GM12878 (cell line): ENCODE data around the gene IGFALS. TPM values are rescaled to one million over a fixed set of nuclear protein-coding genes. Genes with fewer than 3 reads are reported as not detected.

Source experiments
- ATAC-seq: fragments of 200-7000 bp; cut with Tn5 transposase; 3 replicates; pipeline ENCODE4 v1.9.1; 2020; ENCODE audit warnings: mild to moderate bottlenecking, moderate library complexity
- BruUV-seq: library from RNA; stranded (reverse); fragments of 400-500 nt; replicated peaks from 2 replicates; lab custom pipeline; 2021; lab: Mats Ljungman, UMichigan
- CTCF ChIA-PET: fragments of 300-600 bp; sonication (Branson Sonifier 250); formaldehyde crosslinking; extraction: SDS; loops from one replicate; lab custom pipeline; 2021; ENCODE audit warnings: inconsistent platforms; lab: Yijun Ruan, JAX
- POLR2A ChIA-PET: fragments of 350-600 bp; formaldehyde crosslinking; extraction: SDS; loops from one replicate; lab custom pipeline; 2021; ENCODE audit warnings: inconsistent platforms; lab: Charles Lee
- RAD21 ChIA-PET: fragments of 300-600 bp; sonication (Branson Sonifier 250); formaldehyde crosslinking; loops from one replicate; lab custom pipeline; 2023; ENCODE audit warnings: antibody characterized with exemption; ENCODE audit not compliant: unreplicated experiment; lab: Charles Lee
- SMC1A ChIA-PET: fragments of 300-600 bp; sonication (Branson Sonifier 250); formaldehyde crosslinking; loops from one replicate; lab custom pipeline; 2023; ENCODE audit not compliant: unreplicated experiment, uncharacterized antibody; lab: Charles Lee
- DNase-seq: peaks from one replicate; pipeline ENCODE4 v3.0.0-alpha.2; 2011; ENCODE audit warnings: low read depth, low spot score
- FAIRE-seq: peaks from 3 replicates; lab custom pipeline; 2011; peaks lifted over from hg19 to GRCh38; lab: Jason Lieb, UNC
- H2AFZ ChIP-seq: 2 replicates; pipeline ENCODE4 v1.6.0; 2011; ENCODE audit warnings: low read depth, low read length, control low read depth; ENCODE audit not compliant: control insufficient read depth
- H3K27ac ChIP-seq: 2 replicates; pipeline ENCODE4 v1.5.1; 2011; ENCODE audit warnings: control low read depth; ENCODE audit not compliant: control insufficient read depth, insufficient read depth
- H3K27me3 ChIP-seq, 2 experiments: replicated peaks in 1 of 2; 2 replicates each; pipeline versions ENCODE4 v1.6.0 to v1.6.1; 2011; ENCODE audit warnings: low read length in 1 of 2; ENCODE audit not compliant: control insufficient read depth in 2 of 2, insufficient read depth in 2 of 2
- H3K36me3 ChIP-seq, 2 experiments: 2 replicates each; pipeline ENCODE4 v1.5.1; 2011; ENCODE audit warnings: low read length in 1 of 2; ENCODE audit not compliant: control insufficient read depth in 2 of 2, insufficient read depth in 2 of 2
- H3K4me1 ChIP-seq: 2 replicates; pipeline ENCODE4 v1.6.1; 2011; ENCODE audit warnings: mild to moderate bottlenecking, low read length, moderate library complexity, mixed read lengths; ENCODE audit not compliant: control insufficient read depth, insufficient read depth
- H3K4me2 ChIP-seq: 2 replicates; pipeline ENCODE4 v1.6.0; 2011; ENCODE audit warnings: control low read depth; ENCODE audit not compliant: control insufficient read depth, insufficient read depth
- H3K4me3 ChIP-seq: fragments of 200-600 bp; sonication (generic); 2 replicates; pipeline ENCODE4 v1.5.1; 2016
- H3K79me2 ChIP-seq: 2 replicates; pipeline ENCODE4 v1.6.0; 2011; ENCODE audit warnings: low read length; ENCODE audit not compliant: control insufficient read depth, insufficient read depth
- H3K9ac ChIP-seq: 2 replicates; pipeline ENCODE4 v1.8.0; 2011; ENCODE audit warnings: low read length, control low read depth, mixed read lengths; ENCODE audit not compliant: control insufficient read depth, insufficient read depth
- H3K9me3 ChIP-seq: replicated peaks from 3 replicates; pipeline ENCODE4 v1.5.1; 2011; ENCODE audit warnings: mild to moderate bottlenecking, low read length; ENCODE audit not compliant: control insufficient read depth, insufficient read depth
- H4K20me1 ChIP-seq: 2 replicates; pipeline ENCODE4 v1.6.0; 2011; ENCODE audit not compliant: control insufficient read depth, insufficient read depth
- ATF3 ChIP-seq: IDR thresholded peaks from 2 replicates; pipeline ENCODE4 v1.6.1; 2011; ENCODE audit warnings: low read depth, mild to moderate bottlenecking, low read length, moderate library complexity, borderline replicate concordance; ENCODE audit errors: extremely low read depth
- REST ChIP-seq: IDR thresholded peaks from 2 replicates; pipeline ENCODE4 v1.6.1; 2012; ENCODE audit warnings: mild to moderate bottlenecking, low read depth, low read length
- SPI1 ChIP-seq: IDR thresholded peaks from 2 replicates; pipeline ENCODE4 v1.6.1; 2011; ENCODE audit warnings: low read depth, mild to moderate bottlenecking, low read length, moderate library complexity, borderline replicate concordance; ENCODE audit not compliant: insufficient read depth
- TAF1 ChIP-seq: IDR thresholded peaks from 2 replicates; pipeline ENCODE4 v1.6.1; 2011; ENCODE audit warnings: mild to moderate bottlenecking, low read depth, low read length, borderline replicate concordance
- ZNF217 ChIP-seq: fragments of 450-650 bp; IDR thresholded peaks from 2 replicates; pipeline ENCODE4 v1.6.1; 2017; ENCODE audit warnings: antibody characterized with exemption, mild to moderate bottlenecking
- ZNF24 ChIP-seq: fragments of 450-650 bp; IDR thresholded peaks from 2 replicates; pipeline ENCODE4 v1.6.1; 2017; ENCODE audit warnings: antibody characterized with exemption, mild to moderate bottlenecking
- WGBS: methylation state at CpG from one replicate; pipeline ENCODE4 v1.1.6; 2016; ENCODE audit warnings: low lambda C conversion rate; ENCODE audit not compliant: insufficient replicate concordance, insufficient coverage; ENCODE audit errors: missing lambda C conversion rate; 5-methylcytosine and 5-hydroxymethylcytosine counted together
- in situ Hi-C: fragments of 300-500 bp; cut with MboI; formaldehyde crosslinking; loops from 9 replicates; pipeline ENCODE4 v1.14.3; 2018; ENCODE audit warnings: mixed read lengths
- intact Hi-C: fragments of 100-400 bp; cut with micrococcal nuclease; formaldehyde crosslinking; loops from one replicate; pipeline ENCODE4 v1.14.2; 2022; ENCODE audit not compliant: unreplicated experiment
- polyA plus RNA-seq, 11 experiments: library from polyadenylated mRNA; depleted of rRNA in 4 of 11; unstranded in 6 of 11; stranded (reverse) in 5 of 11; fragments of >200 nt; fragmentation: Nextera tagmentation in 4 of 11; fragmentation: Illumina TruSeq in 1 of 11; extraction: Ambion mirVana in 4 of 11; extraction: Trizol in 1 of 11; gene quantifications; 1 replicate in 1 of 11; 2 replicates in 10 of 11; pipeline versions ENCODE4 v1.2.1 to v1.2.3, GENCODE V29; 2011 to 2016; ENCODE audit warnings: inconsistent platforms in 2 of 11, missing spikeins in 2 of 11, low read depth in 1 of 11
- total RNA-seq, 4 experiments: library from RNA; depleted of rRNA in 3 of 4; stranded (reverse); fragments of >200 nt in 3 of 4; fragmentation: Illumina TruSeq in 1 of 4; extraction: Trizol in 1 of 4; gene quantifications; 2 replicates each; pipeline versions ENCODE4 v1.2.1 to v1.2.3, GENCODE V29; 2013 to 2021

Gene IGFALS
- total and polyA plus RNA-seq, 10 of the 15 experiments (the other 5 are each of a cell fraction or from before 2014, with no cell fraction given), result 0.04 to 0.11 TPM; not detected in 8

DNA sequence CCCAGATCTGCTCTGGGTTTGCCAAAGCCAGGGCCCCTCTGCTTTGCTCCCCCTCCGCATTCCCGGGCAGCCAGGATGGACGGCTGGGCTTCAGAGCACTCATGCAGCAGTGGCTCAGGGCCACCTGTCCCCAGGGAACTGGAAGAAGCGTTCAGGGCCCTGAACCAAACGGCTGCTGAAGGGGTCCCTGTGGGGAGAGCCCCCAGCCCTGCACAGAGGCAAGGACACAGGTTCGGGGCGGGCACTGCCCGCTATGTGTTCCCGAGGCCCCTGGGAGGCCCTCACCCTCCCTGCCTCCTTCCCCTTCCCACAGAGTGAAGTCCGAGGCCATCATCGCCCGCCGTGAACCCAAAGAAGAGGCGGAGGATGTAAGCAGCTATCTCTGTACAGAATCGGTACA, 32.6 kb downstream of the IGFALS start:
- intact Hi-C loops, result no loop called here
- Histone ChIP-seq H3K4me1 (no peaks in the 10 kb centered on the region), H3K27ac (no peak overlapping the region), H3K36me3 (peaks cover 0 to 14% of the 10 kb centered on the region in 2 experiments; a peak in 3 of 4 replicates), H3K79me2 (no peaks in the 10 kb centered on the region), H2AFZ (no peak overlapping the region), H3K9me3 (no peaks in the 10 kb centered on the region), H3K9ac (no peak overlapping the region), H4K20me1 (no peaks in the 10 kb centered on the region), H3K27me3 (no peaks in the 10 kb centered on the region), H3K4me3 (no peak overlapping the region), H3K4me2 (no peak overlapping the region)
- no TSS peak for BruUV-seq
- TF ChIP-seq ZNF24 (no peak), TAF1 (no peak), REST (no peak), ATF3 (no peak), ZNF217 (no peak), SPI1 (no peak)
- RAD21 ChIA-PET, result no interaction called here
- in situ Hi-C loops, result no loop called here
- FAIRE-seq (no peak), DNase-seq (no peak), ATAC-seq (no peak)
- CTCF ChIA-PET, result no interaction called here
- POLR2A ChIA-PET, result no interaction called here
- WGBS, result 97% methylated on average over 11 of the region's 15 CpGs
- SMC1A ChIA-PET, result no interaction called here
